ENCODE data around the gene DMAC2.

DNA sequence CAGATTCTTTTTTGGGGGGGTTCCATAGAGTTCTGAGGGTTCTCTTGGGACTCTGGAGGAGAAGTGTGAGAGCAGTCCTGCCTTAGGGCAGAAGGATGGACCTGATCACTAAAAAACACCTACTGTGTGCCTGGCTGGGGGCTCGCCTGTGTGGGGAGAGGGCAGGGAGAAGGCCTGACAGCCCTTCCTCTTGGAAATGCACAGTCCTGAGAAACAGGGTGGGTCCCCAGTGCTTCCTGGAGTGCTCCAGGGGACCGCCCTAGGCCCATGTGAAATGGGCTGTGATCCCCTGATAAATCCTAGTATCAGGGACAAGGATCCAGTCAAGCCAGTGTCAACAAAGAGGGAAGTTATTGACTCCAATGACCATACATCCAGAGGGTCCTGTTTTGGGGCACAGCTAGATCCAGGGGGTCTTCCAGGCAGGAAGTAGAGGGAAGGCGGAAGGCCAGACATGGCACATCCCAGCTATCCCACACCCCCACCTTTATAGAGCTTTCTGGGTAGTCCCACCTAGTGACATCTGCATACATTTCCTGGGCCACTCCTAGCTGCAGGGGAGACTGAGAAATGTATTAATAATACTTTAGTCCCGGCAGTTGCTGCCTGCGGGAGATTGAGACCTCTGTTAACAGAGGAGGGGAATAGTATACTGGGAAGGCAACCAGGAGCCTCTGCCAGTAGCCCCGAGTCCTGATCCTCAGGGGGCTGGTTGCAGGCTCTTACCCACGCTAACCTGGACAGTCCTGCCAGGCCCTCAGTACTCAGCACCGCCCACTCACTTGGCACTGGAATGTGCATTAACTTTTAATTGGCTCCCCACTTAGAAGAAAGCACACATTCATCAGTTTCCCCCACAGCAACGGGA is 28.4 kb downstream of the DMAC2 start:
- no peak for TF ChIP-seq EZH2 (IDR thresholded peaks at IDR 0.05; ENCODE audit: borderline replicate concordance, low read depth, low read length, severe bottlenecking)
- TF ChIP-seq POLR2A (IDR thresholded peaks at IDR 0.05; ENCODE audit: low read depth, low read length): no peak
- no peak for TF ChIP-seq MAX (IDR thresholded peaks at IDR 0.05; ENCODE audit: insufficient read depth, insufficient read length)
- TF ChIP-seq, protein P1, sequence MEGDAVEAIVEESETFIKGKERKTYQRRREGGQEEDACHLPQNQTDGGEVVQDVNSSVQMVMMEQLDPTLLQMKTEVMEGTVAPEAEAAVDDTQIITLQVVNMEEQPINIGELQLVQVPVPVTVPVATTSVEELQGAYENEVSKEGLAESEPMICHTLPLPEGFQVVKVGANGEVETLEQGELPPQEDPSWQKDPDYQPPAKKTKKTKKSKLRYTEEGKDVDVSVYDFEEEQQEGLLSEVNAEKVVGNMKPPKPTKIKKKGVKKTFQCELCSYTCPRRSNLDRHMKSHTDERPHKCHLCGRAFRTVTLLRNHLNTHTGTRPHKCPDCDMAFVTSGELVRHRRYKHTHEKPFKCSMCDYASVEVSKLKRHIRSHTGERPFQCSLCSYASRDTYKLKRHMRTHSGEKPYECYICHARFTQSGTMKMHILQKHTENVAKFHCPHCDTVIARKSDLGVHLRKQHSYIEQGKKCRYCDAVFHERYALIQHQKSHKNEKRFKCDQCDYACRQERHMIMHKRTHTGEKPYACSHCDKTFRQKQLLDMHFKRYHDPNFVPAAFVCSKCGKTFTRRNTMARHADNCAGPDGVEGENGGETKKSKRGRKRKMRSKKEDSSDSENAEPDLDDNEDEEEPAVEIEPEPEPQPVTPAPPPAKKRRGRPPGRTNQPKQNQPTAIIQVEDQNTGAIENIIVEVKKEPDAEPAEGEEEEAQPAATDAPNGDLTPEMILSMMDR (IDR thresholded peaks at IDR 0.05; ENCODE audit: extremely low read depth in 1 of 2, insufficient read depth in 1 of 2, low read depth in 1 of 2, low read length in 2 of 2): no peak
- TF ChIP-seq POLR2AphosphoS5 (IDR thresholded peaks at IDR 0.05; ENCODE audit: insufficient read depth, low read depth, low read length): no peak
- no peak for TF ChIP-seq JUN (IDR thresholded peaks at IDR 0.05; ENCODE audit: borderline replicate concordance, insufficient read depth, insufficient read length, low read depth)
- TF ChIP-seq FOS (IDR thresholded peaks at IDR 0.05; ENCODE audit: borderline replicate concordance, insufficient read depth, low read length): no peak
- TF ChIP-seq GATA2 (IDR thresholded peaks at IDR 0.05; ENCODE audit: insufficient read depth, insufficient read length, low read depth, low read length): no peak

All from endothelial cell of umbilical vein (primary cell).